GM10847 (cell line): Measurements from ENCODE around the gene SULT1E1.

ENCODE experiments used
- POLR2A ChIP-seq: IDR thresholded peaks from 2 replicates; pipeline ENCODE4 v1.6.1; 2011; ENCODE audit not compliant: insufficient read length; ENCODE audit errors: extremely low read depth

Gene SULT1E1

DNA sequence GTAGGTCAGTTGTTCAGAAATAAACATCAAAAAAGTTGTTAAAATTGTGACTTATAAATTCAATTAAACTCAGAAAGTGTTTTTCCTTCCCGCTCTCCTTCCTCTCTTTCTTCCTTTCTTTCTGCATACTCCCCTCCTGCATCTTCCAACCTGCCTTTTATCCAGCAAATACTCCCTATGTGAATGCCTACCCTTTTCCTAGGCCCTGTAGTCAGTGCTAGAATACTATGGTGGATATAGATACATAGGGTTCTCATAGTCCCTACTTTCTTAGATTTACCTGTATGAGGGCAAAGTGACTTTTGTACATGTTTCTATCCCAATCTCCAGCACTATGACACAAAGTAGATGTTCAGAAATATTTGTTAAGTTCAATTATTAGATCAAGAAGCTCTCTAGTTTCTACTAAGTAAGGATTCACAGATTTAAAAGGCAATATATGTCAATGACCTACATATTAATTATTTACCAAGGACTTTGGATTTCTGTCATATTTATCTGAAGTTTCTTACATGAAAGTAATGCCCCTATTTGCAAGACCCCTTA is 732 bp downstream of the SULT1E1 start:
- no peak for TF ChIP-seq POLR2A

GRCh38 chr4:69858690-69859089 is 1.3 kb downstream of the SULT1E1 start:
- TF ChIP-seq POLR2A, result no peak

GRCh38 chr4:69855822-69856221 is 4.1 kb downstream of the SULT1E1 start:
- no peak for TF ChIP-seq POLR2A

DNA sequence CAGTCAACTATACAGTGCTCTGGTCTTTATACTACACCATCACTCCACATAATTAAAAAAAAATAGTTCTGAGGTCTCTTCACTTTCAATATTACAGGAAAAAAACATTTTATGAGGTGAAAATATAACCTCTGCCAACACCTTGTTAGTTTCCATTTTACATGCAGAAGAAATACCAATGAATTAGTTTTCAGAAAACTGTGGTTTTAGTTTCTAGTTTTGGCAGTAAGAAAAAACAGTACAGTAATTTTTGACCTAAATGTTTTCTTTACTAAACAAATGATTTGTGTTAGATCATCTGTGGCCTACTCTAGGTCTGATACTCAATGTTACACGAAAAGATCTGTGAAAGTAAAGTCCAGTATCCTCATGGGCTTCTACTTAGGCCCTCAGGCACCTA is 10.0 kb downstream of the SULT1E1 start:
- no peak for TF ChIP-seq POLR2A

DNA sequence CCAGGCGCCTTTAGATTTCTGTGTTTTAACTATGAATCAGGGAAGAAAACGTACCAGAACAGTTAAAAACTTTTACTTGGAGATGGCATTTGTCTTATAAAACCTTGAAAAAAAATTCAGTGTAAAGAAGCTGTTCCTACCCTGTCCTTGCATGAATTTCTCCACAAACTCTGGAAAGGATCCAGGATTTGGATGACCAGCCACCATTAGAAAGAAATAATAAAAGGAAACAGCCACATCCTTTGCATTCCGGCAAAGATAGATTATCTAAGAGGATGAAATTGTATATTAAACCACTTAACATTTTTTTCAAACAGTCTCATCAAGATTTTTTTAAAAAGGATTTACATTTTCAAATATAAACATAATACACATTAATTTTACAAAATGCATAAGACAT is 10.6 kb downstream of the SULT1E1 start:
- no peak for TF ChIP-seq POLR2A

- no peak for TF ChIP-seq POLR2A
Measured at GRCh38 chr4:69848028-69848427, 11.9 kb downstream of the SULT1E1 start.

- TF ChIP-seq POLR2A, result no peak
Measured at GRCh38 chr4:69843932-69844331, 16.0 kb downstream of the SULT1E1 start.

DNA sequence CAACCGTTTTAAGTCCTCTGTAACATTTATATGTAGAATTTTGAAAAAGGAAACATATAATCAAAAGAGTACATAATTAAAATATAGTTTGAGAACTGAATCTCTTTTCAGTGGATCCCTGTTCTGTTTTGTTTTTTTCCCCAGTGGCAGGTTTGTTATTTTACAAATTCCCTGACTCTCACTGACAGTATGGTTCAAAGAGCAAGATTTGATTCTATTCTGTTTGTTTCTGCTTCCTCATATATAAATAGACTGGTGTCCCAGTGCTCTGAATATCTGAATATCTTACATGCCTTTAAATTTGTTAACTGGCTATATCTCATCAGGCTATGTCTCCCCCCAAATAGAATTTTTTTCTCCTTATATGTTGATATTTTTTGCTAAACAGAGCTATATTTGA is 16.6 kb downstream of the SULT1E1 start:
- TF ChIP-seq POLR2A, result no peak

- TF ChIP-seq POLR2A, result no peak
Measured at GRCh38 chr4:69838977-69839376, 21.0 kb downstream of the SULT1E1 start.

DNA sequence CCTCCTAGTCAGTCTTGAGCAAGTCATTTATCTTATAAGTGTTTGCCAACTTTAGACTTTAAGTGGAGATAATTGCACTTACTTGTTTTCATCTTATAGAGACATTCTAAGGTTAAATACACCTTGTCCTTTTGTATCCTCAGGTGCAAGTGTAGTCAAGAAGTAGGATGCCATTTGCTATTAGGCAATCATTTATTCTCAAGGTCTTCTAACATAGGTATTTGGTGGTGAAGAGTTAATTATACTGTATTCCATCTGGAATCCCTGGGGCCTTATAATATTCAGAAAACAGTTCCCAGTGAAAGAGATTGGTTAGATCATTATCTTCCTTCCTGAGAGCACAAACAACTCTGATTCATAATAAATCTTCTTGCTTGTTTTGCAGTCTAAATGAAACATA is 23.7 kb downstream of the SULT1E1 start:
- no peak for TF ChIP-seq POLR2A

DNA sequence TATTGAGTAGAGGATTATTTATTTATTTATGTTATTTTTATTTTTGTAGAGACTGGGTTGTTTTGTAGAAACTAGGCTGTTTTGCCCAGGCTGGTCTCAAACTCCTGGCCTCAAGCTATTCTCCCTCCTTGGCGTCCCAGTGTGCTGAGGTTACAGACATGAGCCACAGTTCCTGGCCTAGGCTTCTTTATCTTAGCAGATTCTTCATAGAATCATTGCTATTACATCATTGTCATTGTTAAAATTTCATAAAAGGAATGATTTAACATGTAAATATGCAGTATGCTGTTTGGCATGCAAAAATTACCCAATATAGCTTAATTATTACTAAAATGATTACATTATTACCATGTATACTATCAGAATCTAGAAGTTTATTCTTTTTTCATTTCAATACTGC is 24.2 kb downstream of the SULT1E1 start:
- no peak for TF ChIP-seq POLR2A

DNA sequence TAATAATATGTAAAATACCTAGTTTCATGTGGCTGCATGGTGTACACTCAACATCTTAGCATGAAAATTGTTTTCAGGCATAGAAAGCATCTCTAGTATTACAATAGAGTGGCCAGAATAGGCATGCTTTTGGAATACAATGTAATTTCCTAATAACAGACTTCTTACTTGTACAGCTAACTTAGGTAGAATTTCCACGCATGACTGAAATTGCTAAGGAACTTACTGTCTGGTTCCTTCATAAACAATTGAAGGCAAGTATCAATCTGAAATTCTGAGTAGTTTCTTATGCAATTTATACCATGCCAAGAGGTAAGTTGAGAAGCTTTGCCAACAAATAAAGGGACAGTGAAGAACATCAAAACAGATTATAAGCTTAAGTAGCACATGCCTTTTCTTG is 26.7 kb downstream of the SULT1E1 start:
- TF ChIP-seq POLR2A, result no peak

DNA sequence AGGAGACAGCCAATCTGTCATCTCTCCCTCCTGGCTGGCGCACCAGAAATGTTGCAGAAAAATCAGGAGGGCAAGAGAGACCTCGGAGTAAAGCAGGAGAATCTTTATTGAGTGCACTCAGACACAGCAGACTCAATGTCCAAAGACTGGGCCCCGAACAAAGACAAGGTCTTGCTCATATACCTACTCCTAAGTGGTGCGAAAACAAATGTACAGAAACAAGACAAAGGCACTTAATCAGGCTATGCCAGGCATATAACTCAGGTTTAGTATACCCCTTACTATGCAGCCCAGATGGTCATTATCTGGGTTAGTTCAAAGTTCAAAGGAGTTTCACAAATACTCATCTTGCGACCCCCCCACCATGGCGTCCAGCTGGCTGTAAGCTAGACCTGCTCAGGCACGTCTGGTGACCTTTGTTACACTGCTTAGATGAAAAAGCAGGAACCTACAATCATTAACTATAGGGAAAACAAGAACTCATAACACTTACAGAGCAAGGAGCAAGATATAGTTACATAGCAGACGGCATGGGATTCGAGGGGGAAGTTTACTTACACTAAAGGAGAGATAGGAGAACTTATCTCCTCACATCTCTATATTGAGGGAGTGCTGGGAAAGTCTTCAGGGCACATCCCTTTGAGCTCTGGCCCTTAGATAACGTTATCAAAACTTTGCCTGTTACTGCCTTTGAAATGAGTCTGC is 27.5 kb downstream of the SULT1E1 start:
- no peak for TF ChIP-seq POLR2A

GRCh38 chr4:69831646-69832325 is 28.2 kb downstream of the SULT1E1 start:
- no peak for TF ChIP-seq POLR2A

DNA sequence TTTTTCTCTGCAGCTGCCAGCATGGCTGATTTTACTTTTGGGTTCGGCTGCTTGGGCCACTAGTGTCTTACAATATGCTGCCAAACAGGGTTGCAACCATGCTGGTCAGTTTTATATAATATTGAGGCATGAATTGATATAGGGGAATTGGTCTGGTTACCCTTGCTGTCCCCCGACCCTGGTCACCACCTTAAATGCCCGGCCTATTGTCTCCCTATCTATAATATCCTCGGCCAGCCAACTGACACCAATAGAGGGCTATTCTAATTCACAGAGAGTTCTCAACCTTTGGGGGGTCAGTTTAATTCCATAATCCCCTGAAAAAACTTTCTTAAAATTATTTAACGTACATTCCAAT is 28.7 kb downstream of the SULT1E1 start:
- no peak for TF ChIP-seq POLR2A

- no peak for TF ChIP-seq POLR2A
Measured at GRCh38 chr4:69830560-69831269, 29.2 kb downstream of the SULT1E1 start.

DNA sequence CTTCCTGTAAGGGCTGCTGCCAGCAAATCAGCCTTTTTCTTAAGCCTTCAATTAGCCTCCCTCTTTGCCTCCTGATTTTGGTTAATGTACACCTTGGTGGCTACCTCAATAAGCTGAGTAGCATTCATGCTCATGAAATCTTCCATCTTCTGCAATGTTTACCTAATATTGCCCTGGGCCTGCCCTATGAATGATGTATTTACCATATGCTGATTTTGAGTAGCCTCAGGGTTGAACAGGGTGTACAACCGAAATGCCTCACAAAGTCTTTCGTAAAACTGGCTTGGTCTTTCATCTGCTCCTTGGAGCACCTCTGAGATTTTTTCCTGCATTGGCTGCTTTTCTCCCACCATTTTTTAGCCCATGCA is 29.8 kb downstream of the SULT1E1 start:
- TF ChIP-seq POLR2A, result no peak

GRCh38 chr4:69829678-69830077 is 30.3 kb downstream of the SULT1E1 start:
- TF ChIP-seq POLR2A, result no peak
